GM12878 (cell line): Measurements from ENCODE around the gene ARHGEF10L. TPM values are rescaled to one million over a fixed set of nuclear protein-coding genes. Genes with fewer than 3 reads are reported as not detected.

Experiments
- ATAC-seq: fragments of 200-7000 bp; cut with Tn5 transposase; 3 replicates; pipeline ENCODE4 v1.9.1; 2020; ENCODE audit warnings: mild to moderate bottlenecking, moderate library complexity
- BruUV-seq: library from RNA; stranded (reverse); fragments of 400-500 nt; replicated peaks from 2 replicates; lab custom pipeline; 2021; lab: Mats Ljungman, UMichigan
- CTCF ChIA-PET: fragments of 300-600 bp; sonication (Branson Sonifier 250); formaldehyde crosslinking; extraction: SDS; loops from one replicate; lab custom pipeline; 2021; ENCODE audit warnings: inconsistent platforms; lab: Yijun Ruan, JAX
- POLR2A ChIA-PET: fragments of 350-600 bp; formaldehyde crosslinking; extraction: SDS; loops from one replicate; lab custom pipeline; 2021; ENCODE audit warnings: inconsistent platforms; lab: Charles Lee
- RAD21 ChIA-PET: fragments of 300-600 bp; sonication (Branson Sonifier 250); formaldehyde crosslinking; loops from one replicate; lab custom pipeline; 2023; ENCODE audit warnings: antibody characterized with exemption; ENCODE audit not compliant: unreplicated experiment; lab: Charles Lee
- SMC1A ChIA-PET: fragments of 300-600 bp; sonication (Branson Sonifier 250); formaldehyde crosslinking; loops from one replicate; lab custom pipeline; 2023; ENCODE audit not compliant: unreplicated experiment, uncharacterized antibody; lab: Charles Lee
- DNase-seq: peaks from one replicate; pipeline ENCODE4 v3.0.0-alpha.2; 2011; ENCODE audit warnings: low read depth, low spot score
- FAIRE-seq: peaks from 3 replicates; lab custom pipeline; 2011; peaks lifted over from hg19 to GRCh38; lab: Jason Lieb, UNC
- H2AFZ ChIP-seq: 2 replicates; pipeline ENCODE4 v1.6.0; 2011; ENCODE audit warnings: low read depth, low read length, control low read depth; ENCODE audit not compliant: control insufficient read depth
- H3K27ac ChIP-seq: 2 replicates; pipeline ENCODE4 v1.5.1; 2011; ENCODE audit warnings: control low read depth; ENCODE audit not compliant: control insufficient read depth, insufficient read depth
- H3K27me3 ChIP-seq, 2 experiments: replicated peaks in 1 of 2; 2 replicates each; pipeline versions ENCODE4 v1.6.0 to v1.6.1; 2011; ENCODE audit warnings: low read length in 1 of 2; ENCODE audit not compliant: control insufficient read depth in 2 of 2, insufficient read depth in 2 of 2
- H3K36me3 ChIP-seq, 2 experiments: 2 replicates each; pipeline ENCODE4 v1.5.1; 2011; ENCODE audit warnings: low read length in 1 of 2; ENCODE audit not compliant: control insufficient read depth in 2 of 2, insufficient read depth in 2 of 2
- H3K4me1 ChIP-seq: 2 replicates; pipeline ENCODE4 v1.6.1; 2011; ENCODE audit warnings: mild to moderate bottlenecking, low read length, moderate library complexity, mixed read lengths; ENCODE audit not compliant: control insufficient read depth, insufficient read depth
- H3K4me2 ChIP-seq: 2 replicates; pipeline ENCODE4 v1.6.0; 2011; ENCODE audit warnings: control low read depth; ENCODE audit not compliant: control insufficient read depth, insufficient read depth
- H3K4me3 ChIP-seq: fragments of 200-600 bp; sonication (generic); 2 replicates; pipeline ENCODE4 v1.5.1; 2016
- H3K79me2 ChIP-seq: 2 replicates; pipeline ENCODE4 v1.6.0; 2011; ENCODE audit warnings: low read length; ENCODE audit not compliant: control insufficient read depth, insufficient read depth
- H3K9ac ChIP-seq: 2 replicates; pipeline ENCODE4 v1.8.0; 2011; ENCODE audit warnings: low read length, control low read depth, mixed read lengths; ENCODE audit not compliant: control insufficient read depth, insufficient read depth
- H3K9me3 ChIP-seq: replicated peaks from 3 replicates; pipeline ENCODE4 v1.5.1; 2011; ENCODE audit warnings: mild to moderate bottlenecking, low read length; ENCODE audit not compliant: control insufficient read depth, insufficient read depth
- H4K20me1 ChIP-seq: 2 replicates; pipeline ENCODE4 v1.6.0; 2011; ENCODE audit not compliant: control insufficient read depth, insufficient read depth
- BMI1 ChIP-seq: fragments of 450-650 bp; IDR thresholded peaks from 2 replicates; pipeline ENCODE4 v1.6.1; 2016; ENCODE audit warnings: mild to moderate bottlenecking, moderate library complexity, borderline replicate concordance
- IKZF2 ChIP-seq, 2 experiments: fragments of 450-650 bp; IDR thresholded peaks; 2 replicates each; pipeline ENCODE4 v1.6.1; 2017; ENCODE audit warnings: mild to moderate bottlenecking in 2 of 2, moderate library complexity in 2 of 2
- IRF3 ChIP-seq: fragments of 450-650 bp; IDR thresholded peaks from 2 replicates; pipeline ENCODE4 v1.6.1; 2014; ENCODE audit warnings: mild to moderate bottlenecking
- NFXL1 ChIP-seq: fragments of 450-650 bp; IDR thresholded peaks from 2 replicates; pipeline ENCODE4 v1.6.1; 2017; ENCODE audit warnings: antibody characterized with exemption, mild to moderate bottlenecking, borderline replicate concordance
- NR2C2 ChIP-seq: IDR thresholded peaks from 2 replicates; pipeline ENCODE4 v1.6.1; 2011; ENCODE audit warnings: borderline replicate concordance, low read depth; ENCODE audit not compliant: control insufficient read depth, insufficient read length
- POU2F2 ChIP-seq: IDR thresholded peaks from 3 replicates; pipeline ENCODE4 v1.6.1; 2011; ENCODE audit warnings: low read depth, mild to moderate bottlenecking, low read length, borderline replicate concordance
- TCF12 ChIP-seq: IDR thresholded peaks from 2 replicates; pipeline ENCODE4 v1.6.1; 2011; ENCODE audit warnings: low read depth, mild to moderate bottlenecking, low read length
- ZNF274 ChIP-seq: IDR thresholded peaks from one replicate; pipeline ENCODE4 v1.8.0; 2011; ENCODE audit not compliant: insufficient read length, insufficient read depth
- WGBS: methylation state at CpG from one replicate; pipeline ENCODE4 v1.1.6; 2016; ENCODE audit warnings: low lambda C conversion rate; ENCODE audit not compliant: insufficient replicate concordance, insufficient coverage; ENCODE audit errors: missing lambda C conversion rate; 5-methylcytosine and 5-hydroxymethylcytosine counted together
- in situ Hi-C: fragments of 300-500 bp; cut with MboI; formaldehyde crosslinking; loops from 9 replicates; pipeline ENCODE4 v1.14.3; 2018; ENCODE audit warnings: mixed read lengths
- intact Hi-C: fragments of 100-400 bp; cut with micrococcal nuclease; formaldehyde crosslinking; loops from one replicate; pipeline ENCODE4 v1.14.2; 2022; ENCODE audit not compliant: unreplicated experiment
- polyA plus RNA-seq, 11 experiments: library from polyadenylated mRNA; depleted of rRNA in 4 of 11; unstranded in 6 of 11; stranded (reverse) in 5 of 11; fragments of >200 nt; fragmentation: Nextera tagmentation in 4 of 11; fragmentation: Illumina TruSeq in 1 of 11; extraction: Ambion mirVana in 4 of 11; extraction: Trizol in 1 of 11; gene quantifications; 1 replicate in 1 of 11; 2 replicates in 10 of 11; pipeline versions ENCODE4 v1.2.1 to v1.2.3, GENCODE V29; 2011 to 2016; ENCODE audit warnings: inconsistent platforms in 2 of 11, missing spikeins in 2 of 11, low read depth in 1 of 11
- total RNA-seq, 4 experiments: library from RNA; depleted of rRNA in 3 of 4; stranded (reverse); fragments of >200 nt in 3 of 4; fragmentation: Illumina TruSeq in 1 of 4; extraction: Trizol in 1 of 4; gene quantifications; 2 replicates each; pipeline versions ENCODE4 v1.2.1 to v1.2.3, GENCODE V29; 2013 to 2021
- TF ChIP-seq, protein P1 (sequence below): IDR thresholded peaks from 2 replicates; pipeline ENCODE4 v1.6.1; 2011; ENCODE audit warnings: borderline replicate concordance, low read depth, mild to moderate bottlenecking, moderate library complexity, mixed read lengths, low read length; ENCODE audit not compliant: insufficient read depth; ENCODE audit errors: extremely low read length
- TF ChIP-seq, protein P2 (sequence below): IDR thresholded peaks from 2 replicates; pipeline ENCODE4 v1.6.1; 2012; ENCODE audit warnings: low read length, inconsistent platforms

ARHGEF10L gene
- total and polyA plus RNA-seq, 10 of the 15 experiments (the other 5 are each of a cell fraction or from before 2014, with no cell fraction given): 0.05 to 0.94 (median 0.28) TPM; not detected in 2

GRCh38 chr1:17683598-17683997 is 144.1 kb downstream of the ARHGEF10L start:
- H3K9me3 ChIP-seq: no peaks in the 10 kb centered on the region
- WGBS: 45% methylated on average over 10 of the region's 11 CpGs
- H3K36me3 ChIP-seq: no peaks in the 10 kb centered on the region
- FAIRE-seq: no peak
- no peak overlapping the region for H3K4me3 ChIP-seq
- ChIA-PET POLR2A (no interaction called here), CTCF (no interaction called here), RAD21 (no interaction called here), SMC1A (no interaction called here)
- no peak for ATAC-seq
- no peaks in the 10 kb centered on the region; a peak in 3 of 4 replicates for H3K27me3 ChIP-seq
- no TSS peak for BruUV-seq
- no peak for TF ChIP-seq NR2C2
- no peak for TF ChIP-seq TCF12
- TF ChIP-seq BMI1: no peak
- H4K20me1 ChIP-seq: no peaks in the 10 kb centered on the region
- DNase-seq: no peak
- no peak overlapping the region for H3K27ac ChIP-seq
- no peaks in the 10 kb centered on the region for H3K4me1 ChIP-seq
- intact Hi-C loops: no loop called here
- H3K9ac ChIP-seq: no peak overlapping the region
- H2AFZ ChIP-seq: no peak overlapping the region
- H3K79me2 ChIP-seq: no peaks in the 10 kb centered on the region
- no peak overlapping the region for H3K4me2 ChIP-seq
- in situ Hi-C loops: no loop called here

- BruUV-seq: no TSS peak
- POLR2A ChIA-PET: no interaction called here
- FAIRE-seq (no peak), DNase-seq (no peak), ATAC-seq (no peak)
- CTCF ChIA-PET: no interaction called here
- H3K27me3 ChIP-seq: no peaks in the 10 kb centered on the region; a peak in 3 of 4 replicates
- in situ Hi-C loops: no loop called here
- H3K4me3 ChIP-seq: no peak overlapping the region
- RAD21 ChIA-PET: no interaction called here
- H3K9ac ChIP-seq: no peak overlapping the region
- WGBS: 34% methylated on average over 8 of the region's 8 CpGs
- SMC1A ChIA-PET: no interaction called here
- no peaks in the 10 kb centered on the region for H3K79me2 ChIP-seq
- no peak overlapping the region for H2AFZ ChIP-seq
- no peaks in the 10 kb centered on the region for H3K36me3 ChIP-seq
- no peak overlapping the region for H3K4me2 ChIP-seq
- TF ChIP-seq, protein P1, sequence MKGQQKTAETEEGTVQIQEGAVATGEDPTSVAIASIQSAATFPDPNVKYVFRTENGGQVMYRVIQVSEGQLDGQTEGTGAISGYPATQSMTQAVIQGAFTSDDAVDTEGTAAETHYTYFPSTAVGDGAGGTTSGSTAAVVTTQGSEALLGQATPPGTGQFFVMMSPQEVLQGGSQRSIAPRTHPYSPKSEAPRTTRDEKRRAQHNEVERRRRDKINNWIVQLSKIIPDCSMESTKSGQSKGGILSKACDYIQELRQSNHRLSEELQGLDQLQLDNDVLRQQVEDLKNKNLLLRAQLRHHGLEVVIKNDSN: no peak
- no peak for TF ChIP-seq IKZF2 (IDR thresholded peaks at IDR 0.05)
- TF ChIP-seq NFXL1: no peak
- TF ChIP-seq POU2F2: no peak
- no peak for TF ChIP-seq ZNF274
- TF ChIP-seq IRF3: no peak
- TF ChIP-seq, protein P2, sequence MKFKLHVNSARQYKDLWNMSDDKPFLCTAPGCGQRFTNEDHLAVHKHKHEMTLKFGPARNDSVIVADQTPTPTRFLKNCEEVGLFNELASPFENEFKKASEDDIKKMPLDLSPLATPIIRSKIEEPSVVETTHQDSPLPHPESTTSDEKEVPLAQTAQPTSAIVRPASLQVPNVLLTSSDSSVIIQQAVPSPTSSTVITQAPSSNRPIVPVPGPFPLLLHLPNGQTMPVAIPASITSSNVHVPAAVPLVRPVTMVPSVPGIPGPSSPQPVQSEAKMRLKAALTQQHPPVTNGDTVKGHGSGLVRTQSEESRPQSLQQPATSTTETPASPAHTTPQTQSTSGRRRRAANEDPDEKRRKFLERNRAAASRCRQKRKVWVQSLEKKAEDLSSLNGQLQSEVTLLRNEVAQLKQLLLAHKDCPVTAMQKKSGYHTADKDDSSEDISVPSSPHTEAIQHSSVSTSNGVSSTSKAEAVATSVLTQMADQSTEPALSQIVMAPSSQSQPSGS: no peak
- intact Hi-C loops: no loop called here
- no peaks in the 10 kb centered on the region for H3K9me3 ChIP-seq
- H3K4me1 ChIP-seq: no peaks in the 10 kb centered on the region
- no peak overlapping the region for H3K27ac ChIP-seq
- no peaks in the 10 kb centered on the region for H4K20me1 ChIP-seq
Measured at GRCh38 chr1:17684810-17685209, 145.3 kb downstream of the ARHGEF10L start.
